Bone marrow (tissue), 2 donors: Measurements from ENCODE around the gene SLC16A3.
"Not testable (repeated sequence)": the region's sequence is repeated elsewhere in the genome, so short reads cannot be mapped to it uniquely, and the experiment has no call there.

Source experiments
- DNase-seq, 2 donors: peaks; one replicate each; lab custom pipeline; 2025; lab: John Stamatoyannopoulos, UW

The SLC16A3 gene

DNA sequence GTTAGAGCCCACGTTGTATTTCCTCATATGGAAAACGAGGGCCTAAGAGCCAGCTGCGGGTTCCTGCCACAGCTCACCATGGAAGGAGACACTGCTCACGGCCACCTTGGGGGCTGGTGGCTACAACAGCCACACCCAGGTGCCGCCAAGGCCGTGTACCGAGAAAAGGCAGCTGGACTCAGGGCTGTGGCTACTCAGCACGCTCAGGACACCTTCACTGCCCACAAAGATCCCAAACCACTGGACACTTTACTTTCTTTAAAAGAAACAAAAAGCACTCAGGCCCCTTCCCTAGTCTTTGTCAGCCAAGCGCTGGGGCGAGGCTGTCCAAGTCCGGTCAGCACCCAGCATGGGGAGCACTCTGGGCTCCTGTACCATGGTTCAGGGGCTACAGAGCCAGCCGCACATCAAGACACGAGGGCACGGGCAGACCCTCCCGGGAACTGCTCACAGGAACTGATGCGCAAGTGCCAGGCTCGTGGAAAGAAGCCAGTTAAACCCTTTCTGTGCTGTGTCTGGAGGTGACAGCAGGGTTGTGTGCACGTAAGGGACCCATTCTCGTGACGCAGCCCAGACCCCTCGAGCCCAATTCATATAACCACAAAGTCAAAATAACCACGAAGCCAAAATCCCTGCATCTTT, 18.5 kb downstream of the SLC16A3 start:
- no peak for DNase-seq

DNA sequence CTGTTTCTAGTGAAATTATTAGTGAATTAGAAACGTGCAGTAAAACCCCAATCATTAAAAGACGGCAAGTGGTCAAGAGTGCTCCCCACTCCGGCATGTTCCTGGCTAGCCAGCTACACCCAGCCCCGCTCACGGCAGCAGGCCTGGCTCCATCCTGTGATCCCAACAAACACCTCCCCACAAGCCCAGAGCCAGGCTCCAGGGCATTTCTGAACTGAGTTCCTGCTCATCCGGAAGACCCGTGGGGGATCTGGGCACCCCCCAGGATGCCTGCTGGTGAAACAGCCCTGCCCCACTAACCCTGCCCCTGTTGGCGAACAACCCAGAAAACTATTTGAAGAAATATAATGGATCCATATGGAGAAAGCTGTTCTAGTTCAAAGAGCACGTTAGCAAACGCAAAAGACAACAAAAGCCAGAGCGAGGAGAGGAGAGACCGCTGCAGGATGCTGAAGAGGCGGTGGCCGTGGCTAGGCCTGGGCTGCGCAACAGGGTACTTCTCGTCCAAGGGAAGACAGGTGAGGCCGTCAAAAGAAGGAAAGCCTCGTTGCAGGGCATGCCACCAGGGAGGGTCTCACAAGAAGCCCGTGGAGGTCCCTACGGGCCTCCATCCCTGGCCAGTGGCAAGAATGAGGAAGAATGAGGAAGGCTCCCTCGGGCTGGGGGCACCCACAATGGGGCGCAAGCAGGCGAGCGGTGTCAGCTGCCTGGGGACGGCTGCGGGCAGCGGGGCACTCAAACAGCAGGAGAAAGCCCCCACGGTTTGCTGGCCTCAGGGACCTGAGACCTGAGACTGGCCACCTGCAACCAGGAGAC, 19.2 kb downstream of the SLC16A3 start:
- DNase-seq, result no peak

DNA sequence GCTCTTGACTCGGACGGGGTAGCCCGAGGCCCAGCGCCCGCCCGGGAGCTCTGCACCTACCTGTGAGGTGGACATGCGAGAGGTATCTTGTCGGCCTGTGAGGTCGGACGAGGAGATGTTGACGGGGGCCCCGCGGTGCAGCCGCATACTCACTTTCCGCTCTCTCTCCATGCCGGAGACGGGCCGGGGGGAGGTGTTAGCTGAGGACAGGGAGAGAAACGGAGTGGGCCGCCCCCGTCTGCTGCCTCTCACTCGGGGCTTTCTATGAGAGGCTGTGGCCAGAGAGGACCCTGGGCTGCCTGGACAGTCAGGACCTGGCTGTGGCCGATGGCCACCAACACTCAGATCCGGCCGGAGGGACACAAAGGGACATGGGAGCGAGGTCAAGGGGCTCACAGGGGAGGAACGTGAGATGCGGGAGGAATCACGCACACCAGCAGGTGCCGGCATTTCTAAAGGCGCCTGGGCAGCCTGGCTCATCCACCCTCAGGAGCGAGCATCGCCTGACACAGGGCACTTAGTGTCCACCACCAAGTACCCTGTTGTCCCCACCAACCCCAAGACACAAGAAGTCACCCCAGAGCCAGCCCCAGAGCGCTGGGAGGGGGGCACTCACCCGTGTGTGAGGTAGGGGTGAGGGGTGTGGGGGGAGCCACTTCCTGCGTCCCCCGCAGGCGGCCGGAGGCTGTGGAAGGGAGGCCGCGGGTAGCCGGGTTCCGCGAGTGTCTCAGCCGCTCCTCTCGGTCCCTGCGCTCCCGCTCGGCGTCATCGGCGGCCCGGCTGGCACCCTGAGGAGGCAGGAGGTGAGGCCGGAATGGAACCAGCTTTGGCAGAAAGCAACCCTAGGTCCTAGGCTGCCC, 20.2 kb downstream of the SLC16A3 start:
- DNase-seq, result no peak

DNA sequence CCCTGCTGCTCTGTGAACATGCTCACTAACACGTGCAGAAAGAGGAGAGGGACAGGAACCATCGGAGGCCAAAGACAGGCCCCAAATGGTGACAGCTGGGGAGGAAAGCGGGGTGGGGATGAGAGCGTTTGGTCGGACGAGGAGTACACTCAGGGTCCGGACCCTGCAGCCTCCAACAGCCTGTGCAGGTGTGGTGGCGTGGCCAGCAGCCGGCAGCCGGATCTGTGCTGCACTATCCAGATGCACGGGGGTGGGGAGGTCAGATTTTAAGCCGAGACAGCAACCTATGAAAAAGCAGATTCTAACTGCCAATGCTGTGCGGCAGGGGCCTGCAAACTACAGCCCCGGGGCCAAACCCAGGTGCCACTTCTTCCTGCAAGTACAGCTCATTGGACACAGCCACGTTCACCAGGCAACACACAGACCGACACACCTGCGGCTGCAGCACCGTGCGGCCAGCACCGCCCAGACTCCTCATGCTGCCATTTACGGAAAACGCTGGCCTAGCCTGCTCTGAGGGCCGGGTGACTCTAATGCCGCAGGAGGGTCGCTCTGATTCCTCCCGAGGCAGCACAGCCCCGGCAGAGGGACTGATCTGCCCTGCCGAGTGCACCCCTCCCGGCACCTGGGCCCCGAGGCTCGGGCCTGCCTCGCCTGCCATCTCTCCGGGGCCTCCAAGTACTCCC, 21.2 kb downstream of the SLC16A3 start:
- no peak for DNase-seq

DNA sequence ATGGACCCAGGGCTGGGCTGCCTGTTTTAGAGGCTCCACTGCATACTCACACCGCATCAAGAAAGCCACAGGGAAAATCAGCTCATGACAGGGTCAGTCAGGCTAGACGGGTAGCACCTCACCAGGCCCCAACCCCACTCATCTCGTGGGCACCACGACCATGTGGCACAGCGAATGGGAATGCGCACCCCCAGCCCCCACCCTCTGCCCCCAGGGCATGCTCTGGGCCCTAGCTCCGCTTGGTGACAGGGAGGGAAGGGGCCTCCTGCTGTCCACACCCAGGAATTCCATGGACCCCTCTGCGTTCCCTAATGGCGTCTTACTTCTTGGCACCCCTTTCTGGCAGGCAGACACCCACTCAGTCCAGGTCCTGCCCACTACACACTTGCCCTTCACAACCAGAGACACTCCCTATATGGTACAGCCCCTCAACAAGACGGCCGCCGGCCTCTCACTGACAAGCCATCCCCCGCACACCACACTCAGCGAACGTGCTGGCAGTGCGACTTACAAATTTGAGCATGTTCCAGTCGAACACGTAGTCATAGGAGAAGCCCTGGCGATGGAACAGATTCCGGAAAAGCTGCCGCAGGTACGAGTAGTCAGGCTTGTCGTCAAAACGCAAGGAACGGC, 22.1 kb downstream of the SLC16A3 start:
- DNase-seq, result no peak

DNA sequence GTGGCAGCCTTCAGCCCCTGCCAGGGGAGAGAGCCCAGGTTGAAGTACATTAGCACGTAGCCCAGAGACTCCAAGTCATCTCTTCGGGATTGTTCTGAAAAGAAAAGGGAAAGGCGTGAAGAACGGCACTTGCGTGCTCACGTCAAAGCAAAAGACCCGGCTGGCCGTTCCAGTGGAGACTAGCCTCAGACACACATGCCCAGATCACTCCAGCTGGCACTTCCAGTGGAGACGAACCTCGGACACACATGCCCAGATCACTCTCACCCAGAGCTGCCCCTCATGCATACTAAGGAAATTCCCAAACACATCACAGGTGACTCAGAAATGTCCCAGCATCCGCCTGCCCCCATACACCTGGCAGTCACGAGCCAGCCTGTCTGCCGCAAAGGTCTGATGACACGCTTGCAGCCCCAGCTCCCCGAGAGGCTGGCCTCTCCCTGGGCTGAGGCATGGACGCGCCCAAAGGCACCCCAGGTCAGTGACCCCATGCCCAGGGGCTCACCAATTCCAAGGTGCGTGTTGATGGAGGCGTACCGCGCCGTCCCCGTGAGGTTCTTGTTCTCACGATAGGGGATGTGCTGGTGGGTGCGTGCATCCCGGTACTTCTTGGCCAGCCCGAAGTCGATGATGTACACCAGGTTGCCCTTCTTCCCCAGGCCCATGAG, 23.8 kb downstream of the SLC16A3 start:
- DNase-seq, result no peak

DNA sequence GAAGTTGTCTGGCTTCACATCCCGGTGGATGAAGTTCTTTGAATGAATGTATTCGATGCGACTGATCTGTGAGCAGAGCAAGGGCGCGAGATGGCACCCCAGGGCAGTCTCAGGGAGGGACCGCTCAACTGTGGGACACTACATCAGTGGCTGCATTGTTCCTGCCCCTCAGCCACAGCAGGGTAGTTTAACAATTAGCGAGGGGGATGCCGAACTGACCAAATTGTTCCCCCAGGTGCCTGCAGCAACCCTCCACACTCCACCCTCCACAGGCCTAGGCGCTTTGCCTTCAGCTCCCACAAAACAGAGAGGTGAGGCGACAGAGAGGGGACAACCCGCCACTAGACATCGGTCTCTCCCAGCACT, 24.3 kb downstream of the SLC16A3 start:
- DNase-seq, result no peak

DNA sequence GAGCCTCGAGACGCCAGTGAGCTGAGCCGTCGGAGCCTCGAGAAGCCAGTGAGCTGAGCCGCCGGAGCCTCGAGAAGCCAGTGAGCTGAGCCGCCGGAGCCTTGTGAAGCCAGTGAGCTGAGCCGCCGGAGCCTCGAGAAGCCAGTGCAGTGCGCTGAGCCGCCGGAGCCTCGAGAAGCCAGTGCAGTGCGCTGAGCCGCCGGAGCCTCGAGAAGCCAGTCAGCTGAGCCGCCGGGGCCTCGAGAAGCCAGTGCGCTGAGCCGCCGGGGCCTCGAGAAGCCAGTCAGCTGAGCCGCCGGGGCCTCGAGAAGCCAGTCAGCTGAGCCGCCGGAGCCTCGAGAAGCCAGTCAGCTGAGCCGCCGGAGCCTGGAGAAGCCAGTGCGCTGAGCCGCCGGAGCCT, 25.3 kb downstream of the SLC16A3 start:
- DNase-seq, result not testable (repeated sequence)

DNA sequence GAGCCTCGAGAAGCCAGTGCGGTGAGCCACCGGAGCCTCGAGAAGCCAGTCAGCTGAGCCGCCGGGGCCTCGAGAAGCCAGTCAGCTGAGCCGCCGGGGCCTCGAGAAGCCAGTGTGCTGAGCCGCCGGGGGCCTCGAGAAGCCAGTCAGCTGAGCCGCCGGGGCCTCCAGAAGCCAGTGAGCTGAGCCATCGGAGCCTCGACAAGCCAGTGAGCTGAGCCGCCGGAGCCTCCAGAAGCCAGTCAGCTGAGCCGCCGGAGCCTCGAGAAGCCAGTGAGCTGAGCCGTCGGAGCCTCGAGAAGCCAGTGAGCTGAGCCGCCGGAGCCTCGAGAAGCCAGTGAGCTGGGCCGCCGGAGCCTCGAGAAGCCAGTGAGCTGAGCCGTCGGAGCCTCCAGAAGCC, 25.9 kb downstream of the SLC16A3 start:
- not testable (repeated sequence) for DNase-seq

DNA sequence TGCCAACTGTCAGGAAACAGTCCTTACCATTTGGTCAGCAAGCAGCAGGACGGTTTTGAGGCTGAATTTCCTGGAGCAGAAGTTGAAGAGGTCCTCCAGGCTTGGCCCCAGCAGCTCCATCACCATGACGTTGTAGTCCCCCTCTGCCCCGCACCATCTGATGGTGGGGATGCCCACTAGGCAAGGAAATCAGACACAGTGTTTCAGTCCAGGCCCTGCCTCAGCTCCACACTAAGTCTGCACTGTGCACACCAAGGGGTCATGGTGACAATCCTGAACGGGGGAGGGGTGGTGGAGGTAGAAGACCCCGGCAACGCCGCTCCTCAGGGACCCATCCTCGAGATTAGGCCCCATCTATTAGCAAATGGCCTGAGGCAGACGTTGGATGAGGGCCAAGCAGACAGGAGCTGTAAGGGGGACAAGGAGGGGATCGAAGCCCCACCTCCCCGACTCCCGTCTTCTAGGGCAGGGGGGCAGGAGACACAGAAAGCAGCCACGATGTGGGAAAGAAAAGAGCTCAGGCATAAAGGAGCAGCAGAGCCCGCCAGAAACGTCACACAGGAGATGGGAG, 26.6 kb downstream of the SLC16A3 start:
- DNase-seq, result no peak

DNA sequence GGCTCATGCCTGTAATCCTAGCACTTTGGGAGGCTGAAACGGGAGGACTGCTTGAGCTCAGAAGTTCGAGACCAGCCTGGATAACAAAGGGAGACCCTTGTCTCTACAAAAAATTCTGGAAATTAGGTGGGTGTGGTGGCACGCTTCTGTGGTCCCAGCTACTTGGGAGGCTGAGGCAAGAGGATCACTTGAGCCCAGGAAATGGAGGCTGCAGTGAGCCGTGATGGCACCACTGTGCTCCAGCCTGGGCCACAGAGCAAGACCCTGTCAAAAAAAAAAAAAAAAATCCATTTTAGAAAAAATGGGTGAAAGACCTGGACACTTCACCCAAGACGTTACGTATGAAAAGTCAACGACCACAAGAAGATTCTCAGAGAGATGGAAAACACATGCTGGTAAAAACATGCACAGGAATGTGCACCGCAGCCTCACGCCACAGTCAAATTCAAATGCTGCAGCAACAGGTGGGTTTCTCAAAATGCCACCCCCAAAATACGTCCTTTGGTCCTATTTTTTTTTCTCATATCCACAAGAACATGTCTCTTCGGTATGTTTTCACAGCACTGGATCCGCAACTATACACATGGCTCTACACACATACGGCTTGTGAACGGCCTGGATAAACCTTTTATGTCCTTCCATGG, 27.5 kb downstream of the SLC16A3 start:
- DNase-seq, result no peak

DNA sequence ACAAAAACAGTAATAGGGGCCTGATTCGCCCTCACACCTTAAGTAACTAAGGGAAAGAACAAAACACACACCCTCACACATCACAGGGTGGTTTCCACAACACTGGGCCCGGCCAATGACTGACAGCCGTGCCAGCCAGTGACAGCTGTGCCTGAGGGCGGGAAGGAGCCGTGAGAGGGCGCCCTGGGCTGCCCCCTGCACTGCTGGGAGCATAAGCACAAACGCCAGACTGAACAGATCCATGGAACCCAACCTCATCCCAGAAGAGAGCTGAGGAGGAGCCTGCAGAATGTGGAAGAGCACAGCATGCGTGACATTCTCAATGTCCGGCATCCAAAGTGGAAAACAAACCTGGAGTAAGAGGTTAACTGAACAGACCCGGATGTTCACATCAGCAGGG, 28.6 kb downstream of the SLC16A3 start:
- no peak for DNase-seq

DNA sequence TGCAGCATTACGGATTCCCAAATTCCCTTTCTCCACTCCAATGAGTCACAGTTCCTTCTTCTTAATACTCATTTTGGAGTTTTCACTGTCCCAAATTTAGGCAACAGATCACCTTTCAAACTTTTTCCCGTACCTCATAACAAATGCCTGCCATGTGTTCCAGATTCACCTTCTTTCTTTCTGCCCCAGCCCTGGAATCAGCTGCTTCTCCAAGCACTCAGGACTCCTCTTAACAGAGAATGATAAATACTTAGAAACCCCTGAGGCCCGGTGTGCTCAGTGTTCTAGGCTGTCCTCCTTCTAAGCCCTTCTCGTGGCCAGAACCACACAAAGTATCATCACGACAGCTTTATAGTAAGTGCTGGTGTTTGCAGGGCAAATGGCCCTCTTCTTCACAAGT, 29.7 kb downstream of the SLC16A3 start:
- DNase-seq, result no peak

DNA sequence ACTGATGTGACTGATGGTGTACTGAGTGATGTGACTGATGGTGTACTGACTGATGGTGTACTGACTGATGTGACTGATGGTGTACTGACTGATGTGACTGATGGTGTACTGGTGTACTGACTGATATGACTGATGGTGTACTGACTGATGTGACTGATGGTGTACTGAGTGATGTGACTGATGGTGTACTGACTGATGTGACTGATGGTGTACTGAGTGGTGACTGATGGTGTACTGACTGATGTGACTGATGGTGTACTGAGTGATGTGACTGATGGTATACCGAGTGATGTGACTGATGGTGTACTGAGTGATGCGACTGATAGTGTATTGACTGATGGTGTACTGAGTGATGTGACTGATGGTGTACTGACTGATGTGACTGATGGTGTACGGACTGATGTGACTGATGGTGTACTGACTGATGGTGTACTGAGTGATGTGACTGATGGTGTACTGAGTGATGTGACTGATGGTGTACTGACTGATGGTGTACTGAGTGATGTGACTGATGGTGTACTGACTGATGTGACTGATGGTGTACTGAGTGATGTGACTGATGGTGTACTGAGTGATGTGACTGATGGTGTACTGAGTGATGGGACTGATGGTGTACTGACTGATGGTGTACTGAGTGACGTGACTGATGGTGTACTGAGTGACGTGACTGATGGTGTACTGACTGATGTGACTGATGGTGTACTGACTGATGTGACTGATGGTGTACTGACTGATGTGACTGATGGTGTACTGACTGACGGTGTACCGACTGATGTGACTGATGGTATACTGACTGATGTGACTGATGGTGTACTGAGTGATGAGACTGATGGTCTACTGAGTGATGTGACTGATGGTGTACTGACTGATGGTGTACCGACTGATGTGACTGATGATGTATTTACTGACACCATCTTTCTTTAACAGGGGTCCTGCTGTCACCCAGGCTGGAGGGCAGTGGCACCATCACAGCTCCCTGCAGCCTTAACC, 31.4 kb downstream of the SLC16A3 start:
- not testable (repeated sequence) for DNase-seq

DNA sequence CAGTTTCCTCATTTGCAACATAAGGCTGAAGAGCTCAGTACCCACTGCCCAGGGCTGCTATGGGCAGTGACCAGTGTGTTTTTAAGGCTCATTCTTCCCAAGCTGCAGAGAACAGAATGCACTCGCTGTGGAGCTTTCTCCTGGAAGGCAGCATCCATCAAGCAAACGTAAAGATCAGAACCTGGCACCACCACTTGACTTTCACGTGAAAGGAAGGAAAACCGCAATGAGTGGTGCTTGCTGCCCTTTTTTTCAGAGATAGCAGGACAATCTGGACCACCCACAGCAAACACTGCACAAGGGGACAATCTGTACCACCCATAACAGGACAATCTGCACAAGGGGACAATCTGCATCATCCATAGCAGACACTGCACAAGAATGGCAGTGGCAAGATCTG, 33.5 kb downstream of the SLC16A3 start:
- DNase-seq, result no peak

DNA sequence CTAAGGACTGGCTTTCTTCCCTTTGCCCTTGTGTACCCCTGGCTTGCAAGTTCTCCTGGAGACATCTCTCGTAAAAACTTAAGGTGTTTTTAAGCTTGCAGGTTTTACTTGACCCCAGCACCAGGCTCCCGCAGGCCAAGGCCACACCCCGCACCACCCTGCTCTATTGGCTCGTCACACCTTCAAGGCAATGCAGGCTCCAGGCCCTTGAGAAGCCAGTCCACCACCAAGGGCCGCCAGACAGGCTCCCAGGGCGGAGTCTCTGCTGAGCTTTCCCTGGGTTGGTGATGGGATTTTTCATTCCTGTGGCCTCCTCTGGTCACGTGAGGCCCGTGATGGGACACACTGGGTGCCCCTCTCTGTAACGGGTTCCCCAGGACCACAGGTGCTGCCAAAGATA, 34.8 kb downstream of the SLC16A3 start:
- DNase-seq, result no peak

DNA sequence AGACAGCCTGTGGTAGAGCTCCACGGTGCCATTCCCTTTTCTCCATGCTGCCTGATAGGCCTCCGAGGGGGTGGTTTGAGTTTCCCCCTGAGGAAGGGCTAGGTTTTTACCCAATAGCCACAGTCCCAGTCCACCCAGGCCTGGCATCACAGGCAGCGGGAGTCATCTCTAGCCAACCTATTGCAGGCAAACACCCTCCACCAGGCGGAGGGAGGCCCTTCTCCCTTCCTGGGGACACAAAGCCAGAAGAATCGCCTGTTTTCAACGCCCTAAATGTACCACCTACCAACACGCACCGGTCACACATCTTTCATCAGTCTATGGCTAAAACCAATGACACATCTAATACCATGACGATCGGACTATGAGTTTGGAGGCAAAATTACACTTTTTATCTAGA, 37.3 kb downstream of the SLC16A3 start:
- no peak for DNase-seq

DNA sequence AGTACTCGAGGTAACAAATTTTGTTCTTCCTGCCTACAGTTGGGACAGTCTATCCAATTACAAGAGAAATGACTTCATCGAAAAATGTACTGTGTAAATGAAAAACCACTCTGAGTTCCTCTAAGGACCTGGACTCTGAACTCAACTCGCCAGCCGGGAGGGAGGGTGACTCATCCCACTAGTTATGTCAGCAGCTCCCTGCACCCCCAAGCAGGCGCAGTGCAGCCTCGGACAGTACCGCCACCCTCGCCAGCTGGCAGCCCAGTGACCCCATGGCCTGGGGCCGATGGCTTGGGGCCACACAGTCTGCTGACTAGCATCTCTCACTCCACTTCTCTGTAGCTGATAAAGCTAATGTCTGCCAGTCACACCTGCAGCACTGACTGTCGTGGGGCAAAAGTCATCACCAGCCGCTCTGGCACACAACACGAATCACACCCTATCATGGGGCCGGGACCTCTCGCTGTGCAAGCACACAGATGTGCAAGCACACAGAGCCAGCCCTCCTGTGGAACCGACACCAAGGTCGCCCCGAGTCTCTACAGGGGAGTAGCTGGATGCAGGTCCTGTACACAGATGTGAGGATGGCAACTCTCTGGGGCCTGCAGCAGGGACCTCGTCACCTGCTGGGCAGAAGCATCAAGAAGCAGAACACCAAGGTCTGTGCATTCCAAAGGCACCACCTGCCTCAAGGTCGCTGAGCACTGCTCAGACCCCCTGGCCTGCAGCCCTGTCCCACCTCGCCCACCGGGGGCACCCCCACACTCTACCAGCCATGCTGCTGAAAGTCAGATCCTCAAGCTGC, 38.9 kb downstream of the SLC16A3 start:
- DNase-seq, result peak; percentile 33 to 62
